Cardiac muscle cell (in vitro differentiated cells and primary cell): ENCODE measurements around the gene WSCD2. TPM values are rescaled to one million over a fixed set of nuclear protein-coding genes. Genes with fewer than 3 reads are reported as not detected.

Experiments
- DNase-seq, 2 donors: peaks; one replicate each; pipeline versions ENCODE4 v3.0.0 to v3.0.0-alpha.2; 2010 to 2017; ENCODE audit warnings: low read depth in 1 of 2, low spot score in 1 of 2
- H3K27ac ChIP-seq: fragments of 200-600 bp; sonication (generic); 2 replicates; pipeline ENCODE4 v1.5.1; 2016
- H3K27me3 ChIP-seq: fragments of 200-600 bp; sonication (generic); 2 replicates; pipeline ENCODE4 v1.6.0; 2016; ENCODE audit warnings: control low read depth
- H3K36me3 ChIP-seq: fragments of 200-600 bp; sonication (generic); 2 replicates; pipeline ENCODE4 v1.5.1; 2016; ENCODE audit warnings: control low read depth
- H3K4me1 ChIP-seq: fragments of 200-600 bp; sonication (generic); 2 replicates; pipeline ENCODE4 v1.8.1; 2017; ENCODE audit warnings: low read depth, mild to moderate bottlenecking, mixed run types
- H3K4me3 ChIP-seq: fragments of 200-600 bp; sonication (generic); 2 replicates; pipeline ENCODE4 v1.5.1; 2016; ENCODE audit warnings: mild to moderate bottlenecking
- H3K9me3 ChIP-seq: fragments of 200-600 bp; sonication (generic); 2 replicates; pipeline ENCODE4 v1.5.1; 2017; ENCODE audit warnings: low read depth, mild to moderate bottlenecking, control low read depth
- polyA plus RNA-seq: library from polyadenylated mRNA; unstranded; fragments of >200 nt; fragmentation: Nextera tagmentation; extraction: Ambion mirVana; gene quantifications from 2 replicates; pipeline ENCODE4 v1.2.1, GENCODE V29; 2016
- total RNA-seq: library from RNA; depleted of rRNA; stranded (reverse); fragments of >200 nt; gene quantifications from 2 replicates; pipeline ENCODE4 v1.2.3, GENCODE V29; 2016
- TF ChIP-seq, protein P1 (sequence below): IDR thresholded peaks from 2 replicates; pipeline ENCODE4 v1.5.1; 2012; ENCODE audit warnings: low read depth, mild to moderate bottlenecking, low read length

The WSCD2 gene
- total and polyA plus RNA-seq, 2 experiments from 2014 or later, result 7.0 to 7.1 TPM

DNA sequence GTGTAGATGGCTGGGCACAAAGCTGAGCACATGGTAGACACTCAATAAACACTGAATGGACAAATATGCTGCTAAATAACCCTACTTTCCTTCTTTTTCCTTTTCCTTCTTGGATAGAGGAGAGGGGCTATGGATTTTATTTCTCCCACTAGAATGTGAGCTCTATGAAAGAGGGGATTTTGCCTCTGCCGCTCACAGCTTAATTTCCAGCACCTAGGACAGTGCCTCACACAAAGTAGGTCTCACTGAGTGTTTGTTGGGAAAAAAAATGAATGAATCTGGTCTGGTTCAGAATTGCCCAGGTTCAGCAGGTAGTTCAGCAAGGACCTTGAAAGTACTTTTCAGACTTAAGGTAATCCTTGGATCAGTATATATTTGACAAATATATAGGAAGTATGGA, 65.5 kb downstream of the WSCD2 start:
- Histone ChIP-seq H3K27me3 (no peaks in the 10 kb centered on the region), H3K9me3 (no peaks in the 10 kb centered on the region), H3K36me3 (no peaks in the 10 kb centered on the region), H3K4me3 (no peak overlapping the region), H3K4me1 (peaks cover 16% of the 10 kb centered on the region), H3K27ac (no peak overlapping the region)
- TF ChIP-seq, protein P1, sequence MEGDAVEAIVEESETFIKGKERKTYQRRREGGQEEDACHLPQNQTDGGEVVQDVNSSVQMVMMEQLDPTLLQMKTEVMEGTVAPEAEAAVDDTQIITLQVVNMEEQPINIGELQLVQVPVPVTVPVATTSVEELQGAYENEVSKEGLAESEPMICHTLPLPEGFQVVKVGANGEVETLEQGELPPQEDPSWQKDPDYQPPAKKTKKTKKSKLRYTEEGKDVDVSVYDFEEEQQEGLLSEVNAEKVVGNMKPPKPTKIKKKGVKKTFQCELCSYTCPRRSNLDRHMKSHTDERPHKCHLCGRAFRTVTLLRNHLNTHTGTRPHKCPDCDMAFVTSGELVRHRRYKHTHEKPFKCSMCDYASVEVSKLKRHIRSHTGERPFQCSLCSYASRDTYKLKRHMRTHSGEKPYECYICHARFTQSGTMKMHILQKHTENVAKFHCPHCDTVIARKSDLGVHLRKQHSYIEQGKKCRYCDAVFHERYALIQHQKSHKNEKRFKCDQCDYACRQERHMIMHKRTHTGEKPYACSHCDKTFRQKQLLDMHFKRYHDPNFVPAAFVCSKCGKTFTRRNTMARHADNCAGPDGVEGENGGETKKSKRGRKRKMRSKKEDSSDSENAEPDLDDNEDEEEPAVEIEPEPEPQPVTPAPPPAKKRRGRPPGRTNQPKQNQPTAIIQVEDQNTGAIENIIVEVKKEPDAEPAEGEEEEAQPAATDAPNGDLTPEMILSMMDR, result no peak
- peak in 1 of 2 donors; percentile 46 for DNase-seq

DNA sequence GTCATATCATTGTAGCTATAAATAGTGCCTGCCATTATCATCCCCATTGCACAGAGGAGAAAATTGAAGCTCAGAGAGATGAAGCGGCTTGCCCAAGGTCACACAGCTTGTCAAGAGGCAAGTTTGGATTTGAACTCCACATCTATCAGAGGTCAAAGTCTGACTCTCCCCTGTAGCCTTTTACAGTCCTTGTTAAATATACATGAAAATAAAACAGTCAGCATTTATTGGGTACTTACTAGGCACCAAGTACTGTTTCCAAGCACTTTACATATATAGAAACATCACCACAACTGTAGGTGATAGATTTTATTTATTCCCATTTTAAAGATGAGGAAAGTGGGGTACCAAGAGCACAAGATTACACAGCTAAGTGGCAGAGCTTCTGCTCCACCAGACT, 67.2 kb downstream of the WSCD2 start:
- TF ChIP-seq, protein P1, result no peak
- no peaks in the 10 kb centered on the region for H3K9me3 ChIP-seq
- no peak for DNase-seq
- no peaks in the 10 kb centered on the region for H3K36me3 ChIP-seq
- H3K4me1 ChIP-seq, result peaks cover 5% of the 10 kb centered on the region
- H3K27ac ChIP-seq, result no peak overlapping the region
- H3K4me3 ChIP-seq, result no peak overlapping the region
- no peaks in the 10 kb centered on the region for H3K27me3 ChIP-seq

- Histone ChIP-seq H3K4me3 (no peak overlapping the region), H3K9me3 (no peaks in the 10 kb centered on the region), H3K4me1 (no peaks in the 10 kb centered on the region), H3K27me3 (no peaks in the 10 kb centered on the region), H3K27ac (no peak overlapping the region), H3K36me3 (no peaks in the 10 kb centered on the region)
- no peak for DNase-seq
- TF ChIP-seq, protein P1, result no peak
Measured at GRCh38 chr12:108196921-108197320, 67.8 kb downstream of the WSCD2 start.

- Histone ChIP-seq H3K9me3 (no peaks in the 10 kb centered on the region), H3K4me1 (no peaks in the 10 kb centered on the region), H3K27ac (no peak overlapping the region), H3K4me3 (no peak overlapping the region), H3K27me3 (no peaks in the 10 kb centered on the region), H3K36me3 (no peaks in the 10 kb centered on the region)
- TF ChIP-seq, protein P1, result no peak
- DNase-seq, result no peak
Measured at GRCh38 chr12:108198043-108198442, 69.0 kb downstream of the WSCD2 start.

DNA sequence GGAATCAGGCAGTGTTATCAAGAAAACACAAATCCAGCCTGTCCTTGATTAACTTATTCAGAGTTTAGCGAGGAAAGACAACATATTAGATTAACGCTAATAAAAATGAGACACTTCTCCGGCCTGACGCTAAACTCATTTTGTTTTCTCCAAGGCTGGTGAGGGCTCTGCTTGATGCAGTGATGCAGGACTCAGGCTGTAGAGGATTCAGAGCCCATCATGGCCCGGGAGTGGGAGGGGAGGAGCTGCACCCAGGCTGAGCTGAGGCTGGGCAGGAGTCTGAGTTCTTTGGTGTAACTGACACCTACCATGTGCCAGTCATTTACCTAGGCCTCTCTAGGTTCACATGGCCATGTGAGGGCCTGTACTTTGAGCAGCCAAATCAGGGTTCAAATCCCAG, 70.0 kb downstream of the WSCD2 start:
- H3K4me3 ChIP-seq, result no peak overlapping the region
- H3K4me1 ChIP-seq, result no peaks in the 10 kb centered on the region
- no peaks in the 10 kb centered on the region for H3K9me3 ChIP-seq
- no peak overlapping the region for H3K27ac ChIP-seq
- TF ChIP-seq, protein P1, result no peak
- no peaks in the 10 kb centered on the region for H3K27me3 ChIP-seq
- no peaks in the 10 kb centered on the region for H3K36me3 ChIP-seq
- no peak for DNase-seq

GRCh38 chr12:108201808-108202207, 72.7 kb downstream of the WSCD2 start:
- Histone ChIP-seq H3K27me3 (no peaks in the 10 kb centered on the region), H3K4me1 (no peaks in the 10 kb centered on the region), H3K9me3 (no peaks in the 10 kb centered on the region), H3K4me3 (no peak overlapping the region), H3K36me3 (no peaks in the 10 kb centered on the region), H3K27ac (no peak overlapping the region)
- TF ChIP-seq, protein P1, result no peak
- no peak for DNase-seq
